Measurements from ENCODE around the gene AFF3.

Gene AFF3

DNA sequence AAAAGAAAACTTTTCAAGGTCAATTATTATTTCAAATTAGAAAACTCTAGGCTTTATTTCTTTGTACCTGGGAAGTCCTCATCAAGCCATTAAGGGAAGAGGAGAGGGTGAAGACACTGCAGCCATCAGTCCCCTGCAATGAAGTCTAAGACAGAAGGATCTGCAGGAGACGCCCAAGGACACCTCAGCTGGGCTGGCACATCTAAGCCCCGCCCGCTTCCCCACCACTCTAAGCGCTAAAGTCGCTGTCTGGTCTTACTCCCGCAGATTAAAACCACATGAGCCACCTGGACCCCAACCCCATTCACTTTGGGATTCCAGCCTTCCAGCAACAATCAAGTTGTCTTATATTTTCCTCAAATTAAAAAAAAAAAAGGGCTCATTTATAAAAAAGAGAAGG is 104.4 kb downstream of the AFF3 start:
- Histone ChIP-seq H3K27ac (no peak overlapping the region), H3K9ac (no peak overlapping the region), H3K4me3 (no peak overlapping the region), H3K9me3 (no peaks in the 10 kb centered on the region), H3K27me3 (no peaks in the 10 kb centered on the region), H3K4me2 (no peak overlapping the region), H4K20me1 (peaks cover 56% of the 10 kb centered on the region; the same call in 1 of the 2 replicates), H3K36me3 (no peaks in the 10 kb centered on the region), H3K4me1 (no peaks in the 10 kb centered on the region)
- no peak for TF ChIP-seq Cebpa-rat (IDR thresholded peaks at IDR 0.05)

DNA sequence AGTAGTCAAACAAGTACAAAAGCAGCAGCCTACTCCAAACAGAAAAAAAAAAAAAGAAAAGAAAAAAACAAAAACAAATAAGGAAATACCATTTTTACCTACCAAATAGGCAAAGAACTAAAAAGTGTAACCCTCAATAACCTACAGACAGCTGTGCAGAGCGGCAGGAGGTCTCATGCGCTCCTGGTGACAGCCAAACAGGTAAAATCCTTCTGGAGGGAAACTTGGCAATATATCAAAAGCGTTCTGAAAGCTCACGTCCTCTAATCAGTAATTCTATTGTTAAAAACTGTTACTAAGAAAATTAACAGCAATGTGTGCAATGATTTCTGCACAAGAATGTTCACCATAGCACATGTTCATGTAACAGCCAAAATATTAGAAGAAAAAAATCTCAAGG is 105.6 kb downstream of the AFF3 start:
- Histone ChIP-seq H3K4me1 (no peaks in the 10 kb centered on the region), H3K36me3 (no peaks in the 10 kb centered on the region), H3K4me3 (no peak overlapping the region), H3K4me2 (no peak overlapping the region), H3K9ac (no peak overlapping the region), H3K9me3 (no peaks in the 10 kb centered on the region), H3K27ac (no peak overlapping the region), H4K20me1 (peaks cover 60% of the 10 kb centered on the region; the same call in 1 of the 2 replicates), H3K27me3 (no peaks in the 10 kb centered on the region)
- TF ChIP-seq Cebpa-rat (IDR thresholded peaks at IDR 0.05), result no peak

DNA sequence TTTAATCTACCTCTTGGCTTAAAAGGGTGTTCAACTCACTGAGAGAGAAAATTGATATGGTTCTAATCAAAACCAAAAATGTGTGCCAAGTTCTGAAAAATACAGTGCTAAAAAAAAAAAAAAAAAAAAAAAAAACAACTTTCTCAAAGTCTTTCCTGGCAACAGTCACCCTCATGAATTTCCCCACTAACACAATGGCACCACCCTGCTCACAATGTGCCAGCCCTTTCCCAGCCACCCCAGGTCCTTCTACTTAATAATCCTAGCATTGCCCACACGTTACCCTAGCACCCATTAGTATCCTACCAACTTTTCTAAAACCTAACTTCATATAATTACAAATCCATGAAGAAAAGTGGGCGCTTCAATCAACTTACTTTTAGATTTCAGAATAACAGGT is 106.4 kb downstream of the AFF3 start:
- no peak overlapping the region for H3K27ac ChIP-seq
- H3K9me3 ChIP-seq, result no peaks in the 10 kb centered on the region
- H3K27me3 ChIP-seq, result no peaks in the 10 kb centered on the region
- no peak overlapping the region for H3K9ac ChIP-seq
- TF ChIP-seq Cebpa-rat (IDR thresholded peaks at IDR 0.05), result no peak
- no peak overlapping the region for H3K4me2 ChIP-seq
- H4K20me1 ChIP-seq, result peaks cover 61% of the 10 kb centered on the region; the same call in 1 of the 2 replicates
- no peaks in the 10 kb centered on the region for H3K4me1 ChIP-seq
- H3K4me3 ChIP-seq, result no peak overlapping the region
- H3K36me3 ChIP-seq, result no peaks in the 10 kb centered on the region

DNA sequence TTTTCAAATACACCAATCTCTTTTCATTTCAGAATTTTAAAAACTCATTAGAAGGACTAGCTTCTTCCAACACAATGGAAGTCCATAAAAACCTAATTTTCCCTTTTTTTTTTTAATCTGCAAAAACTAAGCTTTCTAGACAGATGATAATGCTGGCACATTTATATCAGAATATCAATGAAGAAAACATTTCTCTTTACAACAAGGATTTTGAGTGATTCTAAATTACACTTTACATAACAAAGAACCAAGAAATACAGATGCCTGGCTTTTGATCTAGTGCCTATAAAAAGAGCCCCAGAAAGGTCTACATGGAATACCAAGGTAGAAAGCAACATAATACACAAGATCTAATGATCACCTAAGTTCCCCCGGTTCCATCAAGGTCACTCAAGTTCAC is 108.0 kb downstream of the AFF3 start:
- Histone ChIP-seq H3K27ac (no peak overlapping the region), H3K4me3 (no peak overlapping the region), H3K9ac (no peak overlapping the region), H3K4me2 (no peak overlapping the region), H3K36me3 (no peaks in the 10 kb centered on the region), H3K9me3 (no peaks in the 10 kb centered on the region), H3K27me3 (no peaks in the 10 kb centered on the region), H4K20me1 (peaks cover 58% of the 10 kb centered on the region; the same call in 1 of the 2 replicates), H3K4me1 (no peaks in the 10 kb centered on the region)
- no peak for TF ChIP-seq Cebpa-rat (IDR thresholded peaks at IDR 0.05)

DNA sequence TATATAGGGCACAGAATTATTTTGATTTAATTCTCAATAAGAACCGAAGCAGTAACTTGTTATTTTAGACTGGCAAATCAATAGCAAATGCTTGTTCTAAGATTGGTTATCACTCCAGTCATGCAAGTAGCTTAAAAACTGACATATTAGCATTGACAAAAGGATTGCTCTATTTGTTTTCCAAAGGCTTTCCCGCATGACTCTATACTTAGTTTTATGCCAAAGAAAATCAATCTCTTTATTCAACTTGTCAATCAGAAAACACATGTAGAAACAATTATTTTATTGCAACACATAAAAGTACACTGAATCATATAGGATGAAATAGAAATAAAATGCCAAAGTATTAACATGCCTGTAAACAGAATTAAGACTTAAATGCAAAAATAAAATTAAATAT is 108.4 kb downstream of the AFF3 start:
- Histone ChIP-seq H3K9ac (no peak overlapping the region), H4K20me1 (peaks cover 62% of the 10 kb centered on the region; the same call in 1 of the 2 replicates), H3K4me3 (no peak overlapping the region), H3K4me1 (no peaks in the 10 kb centered on the region), H3K27ac (no peak overlapping the region), H3K36me3 (no peaks in the 10 kb centered on the region), H3K9me3 (no peaks in the 10 kb centered on the region), H3K4me2 (no peak overlapping the region), H3K27me3 (no peaks in the 10 kb centered on the region)
- no peak for TF ChIP-seq Cebpa-rat (IDR thresholded peaks at IDR 0.05)

DNA sequence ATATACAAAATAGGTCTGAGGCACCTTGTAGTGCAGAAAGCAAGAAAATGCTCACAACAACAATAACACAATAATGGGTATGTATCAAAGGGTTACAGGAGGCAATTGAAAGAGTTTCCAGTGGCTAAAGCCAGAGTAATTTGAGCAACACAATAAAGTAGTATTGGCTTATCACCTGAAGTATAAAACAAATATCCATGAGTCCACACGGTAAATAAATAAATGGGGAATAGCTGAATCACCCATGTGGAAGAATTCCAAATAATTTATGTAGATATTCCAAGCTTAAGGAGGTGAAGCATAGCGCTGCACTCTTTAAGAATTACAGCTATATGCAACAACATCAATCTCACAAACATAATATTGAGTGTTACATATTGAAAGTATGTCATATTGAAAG is 110.8 kb downstream of the AFF3 start:
- Histone ChIP-seq H3K9me3 (no peaks in the 10 kb centered on the region), H3K9ac (no peak overlapping the region), H3K4me1 (no peaks in the 10 kb centered on the region), H4K20me1 (peaks cover 64% of the 10 kb centered on the region; the same call in 1 of the 2 replicates), H3K27me3 (no peaks in the 10 kb centered on the region), H3K4me3 (no peak overlapping the region), H3K4me2 (no peak overlapping the region), H3K27ac (no peak overlapping the region), H3K36me3 (no peaks in the 10 kb centered on the region)
- TF ChIP-seq Cebpa-rat (IDR thresholded peaks at IDR 0.05), result no peak

DNA sequence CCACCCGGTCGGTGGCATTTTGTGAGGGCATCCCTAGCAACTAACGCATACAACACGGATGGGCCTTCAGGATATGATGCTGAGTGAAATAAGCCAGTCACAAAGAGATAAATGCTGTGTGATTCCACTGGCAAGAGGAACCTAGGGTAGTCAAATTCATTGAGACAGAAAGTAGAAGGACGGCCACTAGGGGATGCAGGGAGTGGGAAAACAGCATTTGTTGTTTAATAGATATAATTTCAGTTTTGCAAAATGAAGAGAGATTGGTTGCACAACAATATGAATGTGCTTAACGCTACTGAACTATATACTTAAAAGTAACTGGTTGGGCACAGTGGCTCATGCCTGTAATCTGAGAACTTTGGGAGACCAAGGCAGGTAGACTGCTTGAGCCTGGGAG is 112.9 kb downstream of the AFF3 start:
- peaks cover 42% of the 10 kb centered on the region; the same call in 1 of the 2 replicates for H4K20me1 ChIP-seq
- no peaks in the 10 kb centered on the region for H3K36me3 ChIP-seq
- no peak overlapping the region for H3K27ac ChIP-seq
- H3K27me3 ChIP-seq, result no peaks in the 10 kb centered on the region
- no peak overlapping the region for H3K4me3 ChIP-seq
- no peaks in the 10 kb centered on the region for H3K4me1 ChIP-seq
- TF ChIP-seq Cebpa-rat (IDR thresholded peaks at IDR 0.05), result no peak
- H3K4me2 ChIP-seq, result no peak overlapping the region
- no peak overlapping the region for H3K9ac ChIP-seq
- no peaks in the 10 kb centered on the region for H3K9me3 ChIP-seq

DNA sequence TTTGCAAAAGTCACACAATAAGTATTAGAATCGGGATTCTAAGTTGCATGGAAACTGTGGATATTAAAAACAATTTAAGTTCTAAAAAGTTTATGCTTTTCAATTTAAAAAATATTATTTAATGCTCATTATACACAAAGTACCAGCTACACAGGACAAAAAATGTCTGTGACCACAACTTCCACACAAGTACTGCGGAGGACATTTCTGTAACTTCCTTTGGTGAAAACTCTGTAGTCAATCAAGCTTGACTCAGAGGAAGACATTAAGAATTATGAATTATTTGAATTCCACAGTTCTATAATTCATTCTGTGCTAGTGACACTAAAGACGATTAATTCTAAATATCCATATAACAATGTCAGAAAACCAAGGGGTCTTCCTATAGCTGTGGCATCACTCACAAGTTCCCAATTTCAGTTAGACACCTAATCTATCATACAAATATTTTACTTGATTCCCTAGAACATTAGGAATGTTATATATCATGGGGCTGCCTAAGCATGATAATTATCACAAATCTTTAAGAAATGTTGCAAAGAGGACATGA is 120.5 kb downstream of the AFF3 start:
- Histone ChIP-seq H3K4me3 (no peak overlapping the region), H4K20me1 (peaks cover 37% of the 10 kb centered on the region; the same call in 1 of the 2 replicates), H3K27ac (no peak overlapping the region), H3K27me3 (no peaks in the 10 kb centered on the region; the same call in 1 of the 2 replicates), H3K4me1 (peaks cover 20% of the 10 kb centered on the region), H3K9me3 (0 out of 2 replicates have a peak, but pooled peaks cover 3% of the 10 kb centered on the region), H3K9ac (no peak overlapping the region), H3K4me2 (peak overlapping the region; percentile 31), H3K36me3 (peaks cover 3% of the 10 kb centered on the region; the same call in 1 of the 2 replicates)
- no peak for TF ChIP-seq Cebpa-rat (IDR thresholded peaks at IDR 0.05)

DNA sequence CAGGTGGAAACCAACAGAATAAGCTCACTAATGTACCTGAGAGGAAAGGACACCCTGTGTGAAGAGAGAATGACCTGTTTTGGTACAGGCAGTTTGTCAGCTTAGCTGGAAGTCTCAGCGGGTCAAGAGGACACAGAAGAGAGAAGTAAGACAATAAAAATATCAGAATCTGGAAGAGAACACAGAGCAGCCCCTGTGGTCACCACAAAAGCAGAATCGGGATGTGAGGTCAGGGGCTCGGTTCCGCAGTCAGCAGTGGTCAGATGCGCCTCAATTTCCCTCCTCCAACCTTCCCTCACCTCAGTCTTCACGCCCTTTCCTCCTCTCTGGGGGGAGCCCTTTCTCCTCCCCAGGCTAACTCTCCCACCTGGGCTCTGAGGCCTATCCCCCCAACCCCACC is 122.9 kb downstream of the AFF3 start:
- Histone ChIP-seq H3K9ac (no peak overlapping the region), H3K4me3 (no peak overlapping the region), H3K4me2 (no peak overlapping the region), H3K27me3 (no peaks in the 10 kb centered on the region; the same call in 1 of the 2 replicates), H4K20me1 (peaks cover 49% of the 10 kb centered on the region; the same call in 1 of the 2 replicates), H3K4me1 (peaks cover 20% of the 10 kb centered on the region), H3K9me3 (peaks cover 3% of the 10 kb centered on the region; the same call in 1 of the 2 replicates), H3K27ac (no peak overlapping the region), H3K36me3 (peaks cover 12% of the 10 kb centered on the region; the same call in 1 of the 2 replicates)
- no peak for TF ChIP-seq Cebpa-rat (IDR thresholded peaks at IDR 0.05)

DNA sequence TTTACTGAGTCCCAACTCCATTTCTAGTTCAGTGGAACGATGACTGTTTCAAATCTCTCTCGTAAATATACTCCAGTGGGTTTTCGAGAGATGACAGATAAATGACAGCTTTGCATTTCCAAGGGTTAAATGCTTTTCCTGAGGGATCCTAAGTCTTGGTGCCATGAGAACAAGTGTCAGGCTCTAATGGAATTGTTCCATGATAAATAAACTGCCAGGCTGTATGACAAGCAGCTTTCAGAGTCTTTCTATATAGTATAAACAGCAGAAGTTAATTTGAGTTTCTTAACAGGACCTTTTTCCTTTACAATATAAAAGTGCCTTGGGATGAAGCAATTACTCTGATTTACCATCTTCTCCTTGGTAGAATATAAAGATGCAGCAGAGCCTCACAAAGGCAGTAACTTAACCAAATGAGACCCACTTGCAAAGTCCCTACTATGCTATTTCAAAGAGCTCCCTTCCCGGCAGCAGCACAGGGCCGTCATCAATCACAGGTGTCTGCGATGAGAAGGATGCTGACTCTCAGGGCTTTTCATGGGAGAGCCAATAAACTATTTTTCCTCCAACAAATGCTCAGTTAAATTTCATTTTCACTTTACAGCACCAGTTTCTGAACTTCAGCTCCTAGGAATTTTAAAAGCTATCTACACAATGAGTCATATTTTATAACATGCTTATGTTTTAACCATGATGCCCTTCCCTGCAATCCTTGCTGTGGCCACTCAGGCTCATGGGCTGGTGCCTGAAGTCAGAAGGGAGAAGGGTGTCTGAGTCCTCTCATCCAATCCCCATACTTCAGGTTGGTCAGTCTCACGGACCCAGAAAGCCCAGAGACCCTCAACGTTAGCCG is 123.8 kb downstream of the AFF3 start:
- Histone ChIP-seq H3K9me3 (no peaks in the 10 kb centered on the region; the same call in 1 of the 2 replicates), H3K27me3 (no peaks in the 10 kb centered on the region; the same call in 1 of the 2 replicates), H4K20me1 (peaks cover 58% of the 10 kb centered on the region; the same call in 1 of the 2 replicates), H3K9ac (no peak overlapping the region), H3K4me2 (no peak overlapping the region), H3K36me3 (peaks cover 12% of the 10 kb centered on the region; the same call in 1 of the 2 replicates), H3K4me1 (peaks cover 20% of the 10 kb centered on the region), H3K4me3 (no peak overlapping the region), H3K27ac (no peak overlapping the region)
- TF ChIP-seq Cebpa-rat (IDR thresholded peaks at IDR 0.05), result no peak

Measured in BLaER1 (cell line).